ENCODE results near the gene ADCY3.

ADCY3 gene

DNA sequence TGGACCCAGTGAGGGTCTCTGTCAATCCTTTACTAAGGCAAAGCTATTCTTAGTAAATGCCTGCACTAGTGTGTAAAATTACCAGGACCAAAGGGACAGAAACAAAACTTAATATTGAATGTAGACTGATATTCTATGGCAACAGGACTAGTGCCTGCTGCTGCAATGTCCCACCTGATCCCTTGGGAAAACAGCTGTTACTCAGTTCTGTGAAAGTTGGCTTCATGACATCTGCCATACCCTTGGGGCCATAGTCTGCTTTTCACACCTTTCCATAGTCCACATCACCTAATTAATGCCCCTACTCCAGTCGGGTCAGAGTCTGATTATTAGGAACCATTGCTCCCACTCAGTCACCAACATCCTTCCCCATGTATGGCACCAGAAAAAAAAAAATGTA lies 37.2 kb upstream of the ADCY3 start:
- POLR2A ChIA-PET = no interaction called here

DNA sequence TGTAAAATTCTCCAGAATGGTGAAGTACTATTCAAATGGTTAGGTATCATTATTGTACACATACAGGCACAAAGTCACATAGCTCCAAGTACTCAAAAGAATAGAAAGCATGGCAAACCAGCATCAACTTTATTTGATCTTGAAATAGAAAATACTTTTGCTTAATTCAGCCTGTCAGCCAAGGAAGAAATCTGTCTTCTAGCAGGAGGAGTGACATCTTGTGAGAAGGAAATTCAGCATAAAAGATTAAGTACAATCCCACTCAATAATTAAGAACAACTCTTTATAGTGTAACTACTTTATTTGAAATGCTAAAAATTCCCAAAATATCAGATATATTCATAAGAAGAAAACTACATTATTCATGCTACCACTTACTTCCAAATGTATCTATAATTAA lies 35.9 kb upstream of the ADCY3 start:
- ChIA-PET CTCF (no interaction called here), POLR2A (no interaction called here)
- TF ChIP-seq, protein P1, sequence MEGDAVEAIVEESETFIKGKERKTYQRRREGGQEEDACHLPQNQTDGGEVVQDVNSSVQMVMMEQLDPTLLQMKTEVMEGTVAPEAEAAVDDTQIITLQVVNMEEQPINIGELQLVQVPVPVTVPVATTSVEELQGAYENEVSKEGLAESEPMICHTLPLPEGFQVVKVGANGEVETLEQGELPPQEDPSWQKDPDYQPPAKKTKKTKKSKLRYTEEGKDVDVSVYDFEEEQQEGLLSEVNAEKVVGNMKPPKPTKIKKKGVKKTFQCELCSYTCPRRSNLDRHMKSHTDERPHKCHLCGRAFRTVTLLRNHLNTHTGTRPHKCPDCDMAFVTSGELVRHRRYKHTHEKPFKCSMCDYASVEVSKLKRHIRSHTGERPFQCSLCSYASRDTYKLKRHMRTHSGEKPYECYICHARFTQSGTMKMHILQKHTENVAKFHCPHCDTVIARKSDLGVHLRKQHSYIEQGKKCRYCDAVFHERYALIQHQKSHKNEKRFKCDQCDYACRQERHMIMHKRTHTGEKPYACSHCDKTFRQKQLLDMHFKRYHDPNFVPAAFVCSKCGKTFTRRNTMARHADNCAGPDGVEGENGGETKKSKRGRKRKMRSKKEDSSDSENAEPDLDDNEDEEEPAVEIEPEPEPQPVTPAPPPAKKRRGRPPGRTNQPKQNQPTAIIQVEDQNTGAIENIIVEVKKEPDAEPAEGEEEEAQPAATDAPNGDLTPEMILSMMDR (IDR thresholded peaks at IDR 0.05; ENCODE audit: insufficient read depth, low read length, missing control alignments) = no peak
- DNase-seq (ENCODE audit: low read depth, low spot score) = no peak
- H3K4me3 ChIP-seq (ENCODE audit: low read depth, low read length) = no peak overlapping the region

More for the DNA sequence above, 37.2 kb upstream of the ADCY3 start:
- CTCF ChIA-PET = interaction anchor here (1.1 to 1.3 kb wide), 2 partner anchors 14 to 18 kb away, joined by 4 to 5 read pairs; no protein-coding TSS in a partner anchor
- TF ChIP-seq, protein P1 (IDR thresholded peaks at IDR 0.05; ENCODE audit: insufficient read depth, low read length, missing control alignments) = no peak
- no peak overlapping the region for H3K4me3 ChIP-seq (ENCODE audit: low read depth, low read length)
- DNase-seq (ENCODE audit: low read depth, low spot score) = no peak

DNA sequence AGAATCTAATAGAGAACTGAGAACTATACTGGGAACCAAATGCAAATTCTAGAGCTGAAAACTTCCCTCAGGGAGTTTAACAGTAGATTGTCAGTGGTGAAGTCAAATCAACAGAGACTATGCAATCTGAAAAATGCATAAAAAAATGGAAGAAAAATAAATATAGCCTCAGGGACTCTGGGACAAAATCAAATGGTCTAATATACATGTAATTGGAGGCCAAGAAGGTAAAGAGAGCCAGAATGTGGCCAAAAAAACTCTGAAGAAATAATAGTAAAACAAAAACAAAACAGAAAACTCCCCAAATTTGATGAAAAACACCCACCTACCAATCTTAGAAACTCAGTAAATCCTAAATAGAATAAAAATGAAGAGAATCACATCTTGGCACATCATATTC lies 35.2 kb upstream of the ADCY3 start:
- CTCF ChIA-PET = no interaction called here
- no peak overlapping the region for H3K4me3 ChIP-seq (ENCODE audit: low read depth, low read length)
- POLR2A ChIA-PET = no interaction called here
- DNase-seq (ENCODE audit: low read depth, low spot score) = no peak
- TF ChIP-seq, protein P1 (IDR thresholded peaks at IDR 0.05; ENCODE audit: insufficient read depth, low read length, missing control alignments) = no peak

DNA sequence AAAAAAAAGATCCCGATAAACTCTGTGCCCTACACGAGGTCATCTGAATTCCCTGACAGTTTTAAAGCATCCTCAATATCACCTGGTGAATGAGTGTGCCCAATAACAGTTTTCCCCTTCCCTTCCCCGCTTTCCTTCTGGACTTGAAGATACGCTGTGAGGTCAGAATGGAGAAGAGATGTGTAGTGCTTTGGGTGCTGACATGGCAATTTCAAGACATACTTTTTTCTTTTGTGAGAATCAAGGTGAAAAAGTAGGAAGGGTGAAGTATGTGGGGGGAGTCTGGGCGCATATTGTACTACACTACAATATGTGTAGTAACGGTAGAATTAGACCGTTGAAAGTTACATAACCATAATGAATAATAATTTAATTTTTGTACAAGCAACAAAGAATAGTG lies 30.1 kb upstream of the ADCY3 start:
- POLR2A ChIA-PET = no interaction called here
- no peak for DNase-seq (ENCODE audit: low read depth, low spot score)
- TF ChIP-seq, protein P1 (IDR thresholded peaks at IDR 0.05; ENCODE audit: insufficient read depth, low read length, missing control alignments) = no peak
- CTCF ChIA-PET = no interaction called here
- no peak overlapping the region for H3K4me3 ChIP-seq (ENCODE audit: low read depth, low read length)

DNA sequence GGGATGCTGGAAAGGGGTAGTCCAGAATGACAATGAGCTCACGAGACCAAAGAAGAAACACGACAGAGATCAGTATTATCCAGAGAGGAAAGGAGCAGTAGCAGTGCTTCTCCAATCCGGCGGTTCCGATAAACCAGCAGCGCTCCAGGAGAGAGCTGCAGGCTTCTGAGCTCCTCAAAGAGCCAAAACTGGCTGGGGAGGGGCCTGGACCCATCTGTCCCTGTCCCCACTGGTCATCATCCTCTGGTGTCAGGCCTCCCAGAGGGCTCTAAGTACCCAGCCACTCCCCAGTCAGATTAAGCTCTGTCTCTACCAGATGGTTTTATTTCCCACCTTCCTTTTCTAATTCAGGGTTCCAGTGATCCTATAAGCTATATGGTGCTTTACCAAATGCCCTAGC lies 28.5 kb upstream of the ADCY3 start:
- DNase-seq (ENCODE audit: low read depth, low spot score) = no peak
- no peak overlapping the region for H3K4me3 ChIP-seq (ENCODE audit: low read depth, low read length)
- TF ChIP-seq, protein P1 (IDR thresholded peaks at IDR 0.05; ENCODE audit: insufficient read depth, low read length, missing control alignments) = no peak
- CTCF ChIA-PET = no interaction called here
- POLR2A ChIA-PET = no interaction called here

DNA sequence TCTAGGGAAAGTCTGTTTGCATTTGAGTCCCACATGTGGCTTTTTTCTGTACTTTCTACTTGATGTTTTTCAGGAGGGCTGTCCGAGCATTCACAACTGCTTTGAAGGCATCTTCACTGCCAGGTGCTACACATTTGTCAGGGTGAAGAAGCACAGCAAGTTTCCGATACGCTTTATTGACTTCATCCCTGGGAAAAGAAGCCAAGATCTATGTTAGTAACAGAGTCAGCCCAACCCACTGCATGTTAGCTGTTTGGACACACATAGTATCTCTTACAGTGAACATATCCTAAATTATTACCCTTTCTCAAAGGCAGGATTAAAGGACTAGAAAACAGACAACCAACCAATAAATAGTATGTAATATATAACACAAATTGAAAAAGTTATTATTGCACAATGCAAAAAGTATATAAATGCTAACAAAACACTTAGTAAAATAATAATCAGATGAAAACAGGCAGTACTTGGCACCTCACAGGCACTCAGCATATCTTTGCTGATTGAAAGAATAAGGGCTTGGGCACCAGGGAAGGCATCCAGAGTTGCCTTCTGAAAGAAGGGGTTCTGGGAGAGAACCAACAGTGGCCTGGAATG lies 27.6 kb upstream of the ADCY3 start:
- DNase-seq (ENCODE audit: low read depth, low spot score) = no peak
- POLR2A ChIA-PET = no interaction called here
- CTCF ChIA-PET = no interaction called here

More for the DNA sequence above, 27.6 kb upstream of the ADCY3 start:
- no peak overlapping the region for H3K4me3 ChIP-seq (ENCODE audit: low read depth, low read length)
- TF ChIP-seq, protein P1 (IDR thresholded peaks at IDR 0.05; ENCODE audit: insufficient read depth, low read length, missing control alignments) = no peak

Measured in AG04449 (cell line).